Retinal pigment epithelial cell (primary cell): ENCODE results near the gene CTIF.
"Not testable (repeated sequence)": the region's sequence is repeated elsewhere in the genome, so short reads cannot be mapped to it uniquely, and the experiment has no call there.

Experiments used
- DNase-seq: peaks from one replicate; pipeline ENCODE4 v3.0.0-alpha.2; 2010; ENCODE audit warnings: low read depth
- H3K4me3 ChIP-seq: 2 replicates; pipeline ENCODE4 v1.5.1; 2011; ENCODE audit warnings: mild to moderate bottlenecking, low read length, control low read depth, moderate library complexity
- CTCF ChIP-seq: conservative IDR thresholded peaks from 2 replicates; pipeline ENCODE4 v1.5.1; 2011; ENCODE audit warnings: low read depth, low read length, control low read depth, inconsistent platforms

CTIF gene

GRCh38 chr18:48868468-48869466, 329.9 kb downstream of the CTIF start:
- DNase-seq, result peak; percentile 47

DNA sequence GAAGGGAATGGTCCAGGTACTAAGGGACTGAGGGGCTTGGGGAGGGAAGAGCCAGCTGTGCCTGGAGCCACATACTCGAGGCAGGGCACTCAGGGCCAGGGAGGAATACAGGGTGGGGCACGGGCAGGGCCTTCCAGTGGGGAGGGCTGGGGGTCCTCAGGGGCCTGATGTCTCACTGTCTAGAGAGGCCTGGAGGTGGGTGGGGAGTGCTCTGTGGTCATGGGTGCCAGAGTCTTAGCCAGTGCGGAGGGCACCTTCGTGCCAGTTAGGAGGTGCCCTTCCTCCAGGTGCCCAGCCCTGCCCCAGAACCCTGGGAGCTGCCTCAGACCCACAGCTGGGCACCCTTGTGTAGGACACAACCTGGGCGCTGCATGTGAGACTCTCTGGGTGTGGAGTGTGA, 330.8 kb downstream of the CTIF start:
- DNase-seq, result no peak
- TF ChIP-seq CTCF, result no peak
- H3K4me3 ChIP-seq, result no peak overlapping the region

More at GRCh38 chr18:48868468-48869466, 329.9 kb downstream of the CTIF start:
- no peak overlapping the region for H3K4me3 ChIP-seq
- TF ChIP-seq CTCF, result no peak

DNA sequence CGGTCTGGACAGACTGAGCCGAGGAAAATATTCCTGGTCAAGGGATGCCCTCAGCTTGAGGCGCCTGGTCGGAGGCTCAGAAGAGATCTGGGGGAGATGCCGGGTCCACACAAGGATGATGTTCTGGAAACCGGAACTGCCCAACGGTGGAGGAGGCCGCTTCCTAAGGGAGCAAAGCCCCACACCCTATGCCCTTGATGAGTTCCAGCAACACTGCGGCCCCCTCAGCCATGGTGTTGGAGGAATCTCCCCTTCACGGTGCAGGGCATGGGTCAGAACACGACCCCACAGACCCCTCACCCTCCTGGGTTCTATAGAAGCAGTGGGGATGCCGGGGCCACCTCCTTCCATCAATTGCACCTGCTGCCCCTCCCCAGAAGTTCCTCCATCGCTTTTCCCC, 332.1 kb downstream of the CTIF start:
- H3K4me3 ChIP-seq, DNase-seq: not testable (repeated sequence)

GRCh38 chr18:48871391-48872166, 332.7 kb downstream of the CTIF start:
- no peak for DNase-seq
- TF ChIP-seq CTCF, result no peak
- H3K4me3 ChIP-seq, result no peak overlapping the region

- DNase-seq, result no peak
- H3K4me3 ChIP-seq, result no peak overlapping the region
- TF ChIP-seq CTCF, result no peak
These were observed 333.7 kb downstream of the CTIF start for GRCh38 chr18:48872234-48873145.

DNA sequence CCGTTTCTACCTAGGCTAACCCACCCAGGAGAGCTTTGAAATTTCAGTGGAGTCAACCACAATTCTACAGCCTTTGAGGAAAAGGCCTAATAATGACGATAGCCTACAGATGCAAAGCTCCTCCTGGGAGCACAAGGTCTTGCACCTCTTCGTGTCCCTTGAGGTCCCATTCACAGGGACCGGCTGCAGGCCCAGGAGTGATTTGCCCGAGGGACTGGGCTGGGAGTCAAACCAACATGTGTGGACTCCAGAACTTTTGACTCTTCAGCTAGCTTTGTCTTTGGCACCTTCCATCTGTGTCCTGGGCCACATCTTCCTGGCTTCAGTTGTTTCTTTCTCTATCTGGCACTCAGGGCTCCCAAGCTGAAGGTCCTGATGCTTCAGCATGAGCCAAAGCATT, 335.4 kb downstream of the CTIF start:
- no peak for DNase-seq
- H3K4me3 ChIP-seq, result no peak overlapping the region
- no peak for TF ChIP-seq CTCF

GRCh38 chr18:48874701-48875162, 335.9 kb downstream of the CTIF start:
- DNase-seq, result no peak
- H3K4me3 ChIP-seq, result no peak overlapping the region
- no peak for TF ChIP-seq CTCF
